ENCODE results near the gene EGLN3.

The EGLN3 gene

GRCh38 chr14:33924566-33925100 lies 26.2 kb downstream of the EGLN3 start:
- Histone ChIP-seq H3K9ac (ENCODE audit: low read length) (no peak overlapping the region), H3K4me2 (ENCODE audit: low read length) (no peak overlapping the region), H3K36me3 (replicated peaks; ENCODE audit: low read depth, low read length) (no peaks in the 10 kb centered on the region), H4K20me1 (ENCODE audit: insufficient read depth, low read length) (no peaks in the 10 kb centered on the region), H3K9me3 (ENCODE audit: insufficient read depth, low read length) (no peaks in the 10 kb centered on the region), H3K79me2 (ENCODE audit: low read length) (no peaks in the 10 kb centered on the region), H3K27me3 (ENCODE audit: low read depth, low read length) (no peaks in the 10 kb centered on the region), H3K4me1 (ENCODE audit: low read length) (no peaks in the 10 kb centered on the region), H2AFZ (ENCODE audit: low read depth, low read length) (no peak overlapping the region), H3K4me3 (ENCODE audit: low read length) (no peak overlapping the region), H3K27ac (ENCODE audit: low read length) (no peak overlapping the region)
- TF ChIP-seq EZH2phosphoT487 (IDR thresholded peaks at IDR 0.05; ENCODE audit: low read depth) (no peak), CTCF (IDR thresholded peaks at IDR 0.05; ENCODE audit: low read depth, low read length) (no peak)

GRCh38 chr14:33922125-33922524 lies 28.7 kb downstream of the EGLN3 start:
- Histone ChIP-seq H3K9ac (ENCODE audit: low read length) (no peak overlapping the region), H3K9me3 (ENCODE audit: insufficient read depth, low read length) (no peaks in the 10 kb centered on the region), H3K27me3 (ENCODE audit: low read depth, low read length) (no peaks in the 10 kb centered on the region), H3K36me3 (replicated peaks; ENCODE audit: low read depth, low read length) (no peaks in the 10 kb centered on the region), H3K4me1 (ENCODE audit: low read length) (no peaks in the 10 kb centered on the region), H4K20me1 (ENCODE audit: insufficient read depth, low read length) (no peaks in the 10 kb centered on the region), H3K4me2 (ENCODE audit: low read length) (no peak overlapping the region), H3K27ac (ENCODE audit: low read length) (no peak overlapping the region), H3K79me2 (ENCODE audit: low read length) (no peaks in the 10 kb centered on the region), H2AFZ (ENCODE audit: low read depth, low read length) (no peak overlapping the region), H3K4me3 (ENCODE audit: low read length) (no peak overlapping the region)
- TF ChIP-seq EZH2phosphoT487 (IDR thresholded peaks at IDR 0.05; ENCODE audit: low read depth) (no peak), CTCF (IDR thresholded peaks at IDR 0.05; ENCODE audit: low read depth, low read length) (no peak)

- Histone ChIP-seq H3K27ac (ENCODE audit: low read length) (no peak overlapping the region), H2AFZ (ENCODE audit: low read depth, low read length) (no peak overlapping the region), H3K9me3 (ENCODE audit: insufficient read depth, low read length) (no peaks in the 10 kb centered on the region), H3K4me3 (ENCODE audit: low read length) (no peak overlapping the region), H3K4me1 (ENCODE audit: low read length) (no peaks in the 10 kb centered on the region), H3K27me3 (ENCODE audit: low read depth, low read length) (no peaks in the 10 kb centered on the region), H3K4me2 (ENCODE audit: low read length) (no peak overlapping the region), H3K9ac (ENCODE audit: low read length) (no peak overlapping the region), H4K20me1 (ENCODE audit: insufficient read depth, low read length) (no peaks in the 10 kb centered on the region), H3K79me2 (ENCODE audit: low read length) (no peaks in the 10 kb centered on the region), H3K36me3 (replicated peaks; ENCODE audit: low read depth, low read length) (no peaks in the 10 kb centered on the region)
- no peak for TF ChIP-seq EZH2phosphoT487 (IDR thresholded peaks at IDR 0.05; ENCODE audit: low read depth)
Observed at GRCh38 chr14:33918256-33918655, 32.6 kb downstream of the EGLN3 start.

- Histone ChIP-seq H3K79me2 (ENCODE audit: low read length) (no peaks in the 10 kb centered on the region), H4K20me1 (ENCODE audit: insufficient read depth, low read length) (no peaks in the 10 kb centered on the region), H3K4me3 (ENCODE audit: low read length) (no peak overlapping the region), H3K36me3 (replicated peaks; ENCODE audit: low read depth, low read length) (no peaks in the 10 kb centered on the region), H2AFZ (ENCODE audit: low read depth, low read length) (no peak overlapping the region), H3K4me1 (ENCODE audit: low read length) (no peaks in the 10 kb centered on the region), H3K27me3 (ENCODE audit: low read depth, low read length) (no peaks in the 10 kb centered on the region), H3K9ac (ENCODE audit: low read length) (no peak overlapping the region), H3K4me2 (ENCODE audit: low read length) (no peak overlapping the region), H3K27ac (ENCODE audit: low read length) (no peak overlapping the region), H3K9me3 (ENCODE audit: insufficient read depth, low read length) (no peaks in the 10 kb centered on the region)
- TF ChIP-seq CTCF (IDR thresholded peaks at IDR 0.05; ENCODE audit: low read depth, low read length): no peak
- no peak for TF ChIP-seq EZH2phosphoT487 (IDR thresholded peaks at IDR 0.05; ENCODE audit: low read depth)
Observed at GRCh38 chr14:33917661-33918060, 33.2 kb downstream of the EGLN3 start.
